Calu3 (cell line): ENCODE results near the gene SMIM22. TPM values are rescaled to one million over a fixed set of nuclear protein-coding genes. Genes with fewer than 3 reads are reported as not detected.

ENCODE experiments used
- BruUV-seq: library from RNA; stranded (reverse); fragments of 400-500 nt; replicated peaks from 2 replicates; lab custom pipeline; 2021; lab: Mats Ljungman, UMichigan
- CTCF ChIA-PET: fragments of 300-600 bp; sonication (Branson Sonifier 250); formaldehyde crosslinking; loops from one replicate; lab custom pipeline; 2022; ENCODE audit warnings: antibody characterized with exemption; lab: Charles Lee
- DNase-seq: peaks from one replicate; pipeline ENCODE4 v3.0.0; 2022
- H3K27ac Mint-ChIP-seq: one replicate; pipeline ENCODE4 v1.8.0; 2022; ENCODE audit warnings: mixed read lengths; ENCODE audit not compliant: unreplicated experiment
- H3K27me3 Mint-ChIP-seq: one replicate; pipeline ENCODE4 v1.8.0; 2022; ENCODE audit warnings: mixed read lengths; ENCODE audit not compliant: unreplicated experiment
- H3K36me3 Mint-ChIP-seq: one replicate; pipeline ENCODE4 v1.8.0; 2022; ENCODE audit warnings: mild to moderate bottlenecking, moderate library complexity, mixed read lengths; ENCODE audit not compliant: insufficient read depth, unreplicated experiment
- H3K4me1 Mint-ChIP-seq: one replicate; pipeline ENCODE4 v1.8.0; 2022; ENCODE audit warnings: mild to moderate bottlenecking, low read depth, mixed read lengths; ENCODE audit not compliant: unreplicated experiment
- H3K4me3 Mint-ChIP-seq: one replicate; pipeline ENCODE4 v1.8.0; 2022; ENCODE audit warnings: mild to moderate bottlenecking, low read depth, moderate library complexity, mixed read lengths; ENCODE audit not compliant: unreplicated experiment
- H3K9me3 Mint-ChIP-seq: one replicate; pipeline ENCODE4 v1.8.0; 2022; ENCODE audit warnings: low read depth, mixed read lengths; ENCODE audit not compliant: unreplicated experiment
- intact Hi-C: fragments of 100-400 bp; cut with micrococcal nuclease; formaldehyde crosslinking; loops from one replicate; pipeline ENCODE4 v1.10.0; 2022; ENCODE audit not compliant: unreplicated experiment
- total RNA-seq: library from RNA; stranded (reverse); gene quantifications from 2 replicates; pipeline ENCODE4 v1.2.3, GENCODE V29; 2022
- TF ChIP-seq, protein P1 (sequence below): fragments of 200-600 bp; IDR thresholded peaks from one replicate; pipeline ENCODE4 v1.8.0; 2022; ENCODE audit warnings: antibody characterized with exemption; ENCODE audit not compliant: unreplicated experiment

Gene SMIM22
- total RNA-seq, 1 experiment from 2014 or later = 208 TPM

DNA sequence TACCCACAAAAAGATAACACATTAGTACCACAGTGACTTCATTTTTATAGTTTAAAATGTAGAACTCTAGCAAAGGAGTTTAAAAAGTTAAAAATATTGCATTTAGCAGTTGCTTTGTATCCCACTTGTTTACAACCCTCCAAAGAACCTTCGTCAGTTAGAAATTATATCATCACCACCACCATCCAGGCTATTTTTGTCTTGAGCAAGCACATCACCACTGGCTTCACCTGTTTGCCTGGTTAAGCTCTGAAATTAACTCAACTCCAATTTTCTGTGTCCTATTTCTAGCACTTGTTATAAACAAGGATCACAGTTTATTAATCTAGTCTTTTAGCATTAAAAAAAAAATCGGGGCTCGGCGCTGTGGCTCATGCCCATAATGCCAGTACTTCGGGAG, 45.8 kb downstream of the SMIM22 start:
- CTCF ChIA-PET = no interaction called here
- TF ChIP-seq, protein P1, sequence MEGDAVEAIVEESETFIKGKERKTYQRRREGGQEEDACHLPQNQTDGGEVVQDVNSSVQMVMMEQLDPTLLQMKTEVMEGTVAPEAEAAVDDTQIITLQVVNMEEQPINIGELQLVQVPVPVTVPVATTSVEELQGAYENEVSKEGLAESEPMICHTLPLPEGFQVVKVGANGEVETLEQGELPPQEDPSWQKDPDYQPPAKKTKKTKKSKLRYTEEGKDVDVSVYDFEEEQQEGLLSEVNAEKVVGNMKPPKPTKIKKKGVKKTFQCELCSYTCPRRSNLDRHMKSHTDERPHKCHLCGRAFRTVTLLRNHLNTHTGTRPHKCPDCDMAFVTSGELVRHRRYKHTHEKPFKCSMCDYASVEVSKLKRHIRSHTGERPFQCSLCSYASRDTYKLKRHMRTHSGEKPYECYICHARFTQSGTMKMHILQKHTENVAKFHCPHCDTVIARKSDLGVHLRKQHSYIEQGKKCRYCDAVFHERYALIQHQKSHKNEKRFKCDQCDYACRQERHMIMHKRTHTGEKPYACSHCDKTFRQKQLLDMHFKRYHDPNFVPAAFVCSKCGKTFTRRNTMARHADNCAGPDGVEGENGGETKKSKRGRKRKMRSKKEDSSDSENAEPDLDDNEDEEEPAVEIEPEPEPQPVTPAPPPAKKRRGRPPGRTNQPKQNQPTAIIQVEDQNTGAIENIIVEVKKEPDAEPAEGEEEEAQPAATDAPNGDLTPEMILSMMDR = no peak
- no peaks in the 10 kb centered on the region for H3K9me3 Mint-ChIP-seq
- intact Hi-C loops = no loop called here
- DNase-seq = no peak
- no peak overlapping the region for H3K4me3 Mint-ChIP-seq
- no peaks in the 10 kb centered on the region for H3K27me3 Mint-ChIP-seq
- no TSS peak for BruUV-seq
- H3K36me3 Mint-ChIP-seq = peaks cover 83% of the 10 kb centered on the region
- peaks cover 10% of the 10 kb centered on the region for H3K4me1 Mint-ChIP-seq
- H3K27ac Mint-ChIP-seq = no peak overlapping the region

Other genes with a start within 250 kb of the SMIM22 start
- gene C16orf96, start 239.0 kb upstream of the SMIM22 start, total RNA-seq = not detected in 2 replicates
- 54.4 and 55.6 TPM in 2 replicates for gene UBALD1, start 180.5 kb upstream of the SMIM22 start, total RNA-seq
- gene MGRN1, start 170.5 kb upstream of the SMIM22 start, total RNA-seq = 105 and 114 TPM in 2 replicates
- 30.6 and 32.6 TPM in 2 replicates for gene NUDT16L1, start 101.8 kb upstream of the SMIM22 start, total RNA-seq
- 44.7 and 46.9 TPM in 2 replicates for gene ANKS3, start 61.1 kb upstream of the SMIM22 start, total RNA-seq
- 0.27 and 1.8 TPM in 2 replicates for gene DNAAF8, start 60.8 kb upstream of the SMIM22 start, total RNA-seq
- 23.6 and 25.6 TPM in 2 replicates for gene ZNF500, start 28.2 kb upstream of the SMIM22 start, total RNA-seq
- gene SEPTIN12, start 7.0 kb upstream of the SMIM22 start, total RNA-seq = not detected in 2 replicates
- 17.9 and 20.8 TPM in 2 replicates for gene ROGDI, start 7.3 kb downstream of the SMIM22 start, total RNA-seq
- 158 and 159 TPM in 2 replicates for gene GLYR1, start 51.9 kb downstream of the SMIM22 start, total RNA-seq
- gene UBN1, start 52.1 kb downstream of the SMIM22 start, total RNA-seq = 50.5 and 55.4 TPM in 2 replicates
- gene PPL, start 141.8 kb downstream of the SMIM22 start, total RNA-seq = 75.0 and 104 TPM in 2 replicates
- 0.52 and 0.54 TPM in 2 replicates for gene SEC14L5, start 163.0 kb downstream of the SMIM22 start, total RNA-seq
- gene NAGPA, start 238.6 kb downstream of the SMIM22 start, total RNA-seq = 15.8 and 16.1 TPM in 2 replicates